ENCODE results near the gene HMGCL.

DNA sequence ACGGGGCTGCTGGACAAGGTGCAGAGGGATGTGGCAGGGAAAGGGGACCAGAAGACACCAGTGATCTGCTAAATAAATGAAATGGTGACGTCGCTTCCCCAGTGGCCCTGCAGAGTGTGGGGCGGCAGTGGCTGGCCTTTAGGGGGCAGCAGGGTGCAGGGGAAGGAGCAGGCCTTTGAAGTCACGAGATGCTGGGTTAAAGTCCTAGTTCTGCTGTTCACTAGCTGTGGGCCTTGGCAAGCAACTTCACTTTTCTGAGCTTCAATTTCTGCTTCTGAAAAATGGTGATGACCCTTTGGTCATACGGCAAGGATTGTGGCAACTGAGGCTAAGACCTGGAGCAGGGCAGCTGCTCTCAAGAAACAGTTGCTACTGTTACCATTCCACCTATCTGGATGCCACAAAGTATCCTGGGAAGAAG is 15.5 kb downstream of the HMGCL start:
- TF ChIP-seq, protein P1, sequence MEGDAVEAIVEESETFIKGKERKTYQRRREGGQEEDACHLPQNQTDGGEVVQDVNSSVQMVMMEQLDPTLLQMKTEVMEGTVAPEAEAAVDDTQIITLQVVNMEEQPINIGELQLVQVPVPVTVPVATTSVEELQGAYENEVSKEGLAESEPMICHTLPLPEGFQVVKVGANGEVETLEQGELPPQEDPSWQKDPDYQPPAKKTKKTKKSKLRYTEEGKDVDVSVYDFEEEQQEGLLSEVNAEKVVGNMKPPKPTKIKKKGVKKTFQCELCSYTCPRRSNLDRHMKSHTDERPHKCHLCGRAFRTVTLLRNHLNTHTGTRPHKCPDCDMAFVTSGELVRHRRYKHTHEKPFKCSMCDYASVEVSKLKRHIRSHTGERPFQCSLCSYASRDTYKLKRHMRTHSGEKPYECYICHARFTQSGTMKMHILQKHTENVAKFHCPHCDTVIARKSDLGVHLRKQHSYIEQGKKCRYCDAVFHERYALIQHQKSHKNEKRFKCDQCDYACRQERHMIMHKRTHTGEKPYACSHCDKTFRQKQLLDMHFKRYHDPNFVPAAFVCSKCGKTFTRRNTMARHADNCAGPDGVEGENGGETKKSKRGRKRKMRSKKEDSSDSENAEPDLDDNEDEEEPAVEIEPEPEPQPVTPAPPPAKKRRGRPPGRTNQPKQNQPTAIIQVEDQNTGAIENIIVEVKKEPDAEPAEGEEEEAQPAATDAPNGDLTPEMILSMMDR (IDR thresholded peaks at IDR 0.05), result peak; percentile 62 to 88 (median 72)
- TF ChIP-seq POLR2A (IDR thresholded peaks at IDR 0.05) (no peak), POLR2AphosphoS5 (IDR thresholded peaks at IDR 0.05) (no peak)
